Endometrial microvascular endothelial cells (primary cell): Measurements from ENCODE around the gene LGR5. TPM values are rescaled to one million over a fixed set of nuclear protein-coding genes. Genes with fewer than 3 reads are reported as not detected.
"Not testable (repeated sequence)": the region's sequence is repeated elsewhere in the genome, so short reads cannot be mapped to it uniquely, and the experiment has no call there.

Experiments
- in situ Hi-C: cut with HindIII; loops from 2 replicates; pipeline ENCODE4 v1.10.0; 2017; ENCODE audit warnings: low sequenced_read_pairs, low pct_unique_long_range_greater_than_20kb; ENCODE audit errors: inconsistent ontology term
- total RNA-seq: library from RNA; depleted of rRNA; stranded (reverse); fragments of >200 nt; gene quantifications from one replicate; pipeline ENCODE4 v1.2.3, GENCODE V29; 2015; ENCODE audit errors: inconsistent ontology term

LGR5 gene
- total RNA-seq, 1 donor from 2014 or later, result not detected

DNA sequence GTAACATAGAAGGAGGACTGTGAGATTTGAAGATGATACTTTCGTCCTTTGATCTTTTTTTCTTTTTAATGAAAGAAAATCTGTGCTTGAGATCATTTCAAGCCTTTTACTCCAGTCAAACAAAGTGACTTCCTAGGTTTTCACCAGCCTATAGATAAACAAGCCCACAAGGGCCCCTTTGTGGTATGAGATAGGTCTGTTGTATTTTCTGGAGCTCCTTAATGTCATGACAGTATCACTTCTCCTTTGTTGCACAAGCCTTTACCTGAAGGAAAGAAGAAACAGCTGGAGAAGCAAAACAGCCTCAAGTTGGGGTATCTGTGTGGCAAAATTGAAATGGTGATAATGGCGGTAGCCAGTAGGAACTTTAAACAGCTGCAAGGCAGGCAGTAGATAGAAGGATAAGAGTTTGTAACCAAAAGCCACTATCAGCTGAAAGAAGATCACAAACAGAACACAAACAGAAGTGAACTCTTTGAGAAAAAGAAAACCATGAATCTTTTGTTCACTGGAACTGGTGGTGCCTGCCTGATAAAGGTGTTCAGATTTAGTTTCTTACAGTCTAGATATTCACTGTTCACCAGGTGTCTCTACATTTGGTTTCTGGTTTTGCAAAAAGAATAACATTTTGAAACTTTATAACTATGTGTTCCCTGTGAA is 96.8 kb downstream of the LGR5 start:
- in situ Hi-C loops, result no loop called here

DNA sequence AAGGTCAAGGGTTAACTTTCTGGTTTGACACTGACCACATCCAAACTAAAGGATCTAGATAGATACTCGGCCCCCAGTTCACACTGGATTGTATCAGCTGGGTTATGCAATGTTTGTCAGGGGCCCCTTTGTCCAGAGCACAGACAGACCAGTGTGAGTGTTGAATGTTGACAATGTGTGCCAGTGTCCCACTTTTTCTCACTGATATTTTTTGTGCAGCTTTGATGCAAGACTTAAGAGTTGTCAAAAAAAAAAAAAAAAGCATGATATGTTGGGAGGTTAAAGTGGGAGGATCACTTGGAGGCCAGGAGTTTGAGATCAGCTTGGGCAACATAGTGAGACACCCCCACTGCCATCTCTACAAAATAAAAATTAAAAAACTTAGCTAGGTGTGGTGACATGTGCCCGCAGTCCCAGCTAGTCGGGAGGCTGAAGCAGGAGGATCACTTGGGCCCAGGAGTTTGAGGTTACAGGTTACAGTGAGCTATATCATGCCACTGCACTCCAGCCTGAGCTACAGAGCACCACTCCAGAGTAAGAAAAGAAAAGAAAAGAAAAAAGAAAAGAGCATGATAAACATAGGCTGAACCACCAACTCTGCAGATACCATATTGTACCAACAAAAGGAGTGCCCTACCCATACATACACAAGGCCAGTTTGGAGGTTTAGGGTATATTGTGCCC is 97.5 kb downstream of the LGR5 start:
- in situ Hi-C loops, result no loop called here

DNA sequence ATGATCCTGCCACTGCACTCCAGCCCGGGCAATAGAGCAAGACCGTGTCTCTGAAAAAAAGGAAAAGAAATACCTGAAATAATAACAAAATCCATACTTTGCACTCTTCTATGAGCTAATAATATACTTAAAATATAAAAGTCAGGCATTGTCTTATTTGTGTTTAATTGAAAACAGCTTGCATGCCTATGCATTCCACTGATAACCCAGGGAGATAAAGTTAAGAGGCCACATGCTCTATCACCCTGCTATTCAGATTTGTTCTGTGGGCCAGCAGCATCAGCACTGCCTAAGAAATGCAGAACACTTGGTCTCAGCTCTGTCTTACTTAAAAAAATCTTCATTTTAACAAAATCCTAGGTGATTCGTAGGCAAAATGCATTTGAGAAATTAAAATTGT is 99.2 kb downstream of the LGR5 start:
- in situ Hi-C loops, result no loop called here

DNA sequence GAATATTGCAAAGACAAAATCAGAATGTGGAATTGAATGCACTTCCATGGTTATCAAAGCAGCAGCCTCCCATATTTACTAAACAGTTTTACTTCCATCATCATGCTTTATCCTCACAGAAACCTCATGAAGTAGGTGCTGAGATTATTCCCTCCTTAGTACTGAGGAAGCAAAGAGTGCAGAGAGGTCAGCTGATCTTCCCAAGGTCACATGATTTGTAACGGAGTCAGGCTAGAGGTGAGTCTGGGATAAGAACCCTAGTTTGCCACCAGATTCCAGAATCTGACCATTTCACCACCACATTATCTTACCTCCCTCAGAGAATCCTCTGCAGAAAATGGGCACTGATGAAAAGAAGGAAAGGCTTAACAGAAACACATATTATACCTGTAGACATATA is 102.0 kb downstream of the LGR5 start:
- in situ Hi-C loops, result no loop called here

DNA sequence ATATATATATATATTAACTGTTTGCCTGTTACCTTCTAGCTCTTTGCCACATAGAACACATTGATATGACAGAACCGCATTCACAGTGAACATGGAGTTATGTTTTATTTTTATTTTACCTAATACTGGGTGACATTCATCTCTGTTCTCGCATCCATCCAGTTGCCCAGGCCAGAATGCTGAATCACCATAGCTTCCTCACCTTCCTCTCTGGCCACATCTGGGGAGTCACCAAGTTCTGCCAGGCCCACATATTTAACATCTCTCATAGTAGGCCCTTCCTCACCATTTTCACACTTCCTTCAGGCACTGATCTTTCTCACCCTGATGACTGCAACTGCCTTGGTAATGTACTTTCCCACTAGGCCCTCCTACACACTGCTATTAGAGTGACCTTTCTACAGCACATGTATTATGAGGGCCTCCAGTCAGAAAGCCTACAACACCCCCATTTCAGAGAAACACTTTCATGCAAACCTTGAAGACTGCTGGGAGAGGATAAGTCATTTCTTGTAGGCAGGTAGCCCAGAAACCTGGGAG is 106.8 kb downstream of the LGR5 start:
- in situ Hi-C loops, result no loop called here

DNA sequence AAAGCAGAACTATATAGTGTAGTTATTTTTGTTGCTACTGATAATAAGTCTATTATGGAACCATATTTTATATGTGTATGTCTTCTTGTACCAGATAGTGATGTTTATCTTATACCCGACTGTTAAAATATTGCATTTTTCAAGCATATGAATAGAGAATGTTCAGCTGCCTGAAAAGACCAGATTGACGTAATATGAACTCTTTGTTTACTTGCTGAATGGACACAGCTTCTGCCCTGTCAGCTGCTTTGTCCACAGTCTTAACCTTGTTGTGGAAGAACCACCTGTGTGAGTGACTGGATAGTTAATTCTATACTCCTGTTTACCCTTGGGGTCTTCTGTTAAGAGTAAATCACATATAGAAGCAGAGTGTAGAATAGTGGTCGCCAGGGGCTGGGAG is 109.3 kb downstream of the LGR5 start:
- in situ Hi-C loops, result no loop called here

DNA sequence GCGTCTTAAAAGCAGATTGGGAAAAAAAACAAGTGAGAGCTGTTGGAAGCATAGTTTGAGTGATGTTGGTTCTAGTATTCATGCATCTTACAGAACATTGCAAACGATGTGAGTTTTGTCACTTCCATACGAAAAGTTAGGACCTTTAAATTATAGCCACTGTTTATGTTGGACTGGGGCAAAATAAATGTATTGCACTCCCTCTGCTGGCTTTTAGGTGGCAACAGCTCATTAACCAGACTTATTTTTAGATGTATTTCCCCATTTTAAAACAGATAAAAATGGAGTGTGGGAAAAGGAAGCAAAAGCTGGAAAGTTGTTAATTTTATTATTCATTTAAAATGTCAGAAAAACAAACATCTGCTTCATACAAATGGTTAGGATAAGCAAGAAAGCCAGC is 111.9 kb downstream of the LGR5 start:
- in situ Hi-C loops, result no loop called here

DNA sequence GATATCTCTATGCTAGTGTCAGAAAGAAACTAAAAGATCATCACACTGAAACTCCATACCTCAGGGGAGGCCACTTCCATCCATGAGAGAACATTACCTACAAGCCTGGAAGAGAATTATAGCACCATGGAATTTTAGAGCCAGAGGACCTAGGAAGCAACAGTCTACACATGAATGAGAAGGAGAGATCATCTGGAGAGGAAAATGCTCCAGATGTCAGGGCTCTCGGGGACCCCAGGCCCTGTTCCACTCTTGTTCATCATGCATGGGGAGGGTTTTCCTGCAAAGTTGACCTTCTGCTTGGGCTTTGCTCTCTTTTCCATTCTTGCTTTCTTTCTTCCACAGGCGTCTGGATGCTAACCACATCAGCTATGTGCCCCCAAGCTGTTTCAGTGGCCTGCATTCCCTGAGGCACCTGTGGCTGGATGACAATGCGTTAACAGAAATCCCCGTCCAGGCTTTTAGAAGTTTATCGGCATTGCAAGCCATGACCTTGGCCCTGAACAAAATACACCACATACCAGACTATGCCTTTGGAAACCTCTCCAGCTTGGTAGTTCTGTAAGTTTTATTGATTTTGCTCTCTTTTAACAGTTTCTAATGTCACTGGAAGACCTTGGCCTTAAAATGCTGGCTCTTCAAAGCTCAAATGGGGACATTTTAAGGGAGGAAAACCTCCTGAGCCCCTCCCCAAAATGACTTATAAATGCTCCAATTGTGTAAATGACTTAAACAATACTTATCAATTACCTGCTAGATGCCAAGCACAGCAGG is 113.3 kb downstream of the LGR5 start:
- in situ Hi-C loops, result no loop called here

DNA sequence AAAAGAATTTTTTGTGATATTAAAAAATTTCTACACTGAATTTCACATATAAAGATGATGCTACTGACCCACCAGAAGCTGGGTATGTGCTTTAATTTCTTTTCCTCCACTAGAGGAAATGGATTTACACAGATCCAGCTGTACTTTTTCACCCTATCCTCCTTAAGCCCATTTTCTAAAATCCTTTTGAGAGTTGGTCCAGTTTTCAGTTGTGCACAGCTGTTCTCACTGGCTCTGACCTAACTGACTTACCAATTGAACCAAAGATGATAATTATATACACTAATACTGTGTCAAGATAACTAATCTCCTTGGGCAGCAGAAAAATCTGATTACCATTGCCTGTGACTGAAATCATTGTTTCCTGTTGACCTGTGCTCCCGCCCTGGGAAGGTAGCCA is 115.6 kb downstream of the LGR5 start:
- in situ Hi-C loops, result no loop called here

DNA sequence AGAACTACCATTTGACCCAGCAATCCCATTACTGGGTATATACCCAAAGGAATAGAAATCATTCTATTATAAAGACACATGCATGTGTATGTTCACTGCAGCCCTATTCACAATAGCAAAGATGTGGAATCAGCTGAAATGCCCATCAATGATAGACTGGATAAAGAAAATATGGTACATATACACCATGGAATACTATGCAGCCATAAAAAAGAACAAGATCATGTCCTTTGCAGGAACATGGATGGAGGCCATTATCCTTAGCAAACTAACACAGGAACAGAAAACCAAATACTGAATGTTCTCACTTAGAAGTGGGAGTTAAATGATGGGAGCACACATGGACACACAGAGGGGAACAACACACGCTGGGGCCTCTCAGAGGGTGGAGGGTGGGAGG is 116.2 kb downstream of the LGR5 start:
- in situ Hi-C loops, result not testable (repeated sequence)

DNA sequence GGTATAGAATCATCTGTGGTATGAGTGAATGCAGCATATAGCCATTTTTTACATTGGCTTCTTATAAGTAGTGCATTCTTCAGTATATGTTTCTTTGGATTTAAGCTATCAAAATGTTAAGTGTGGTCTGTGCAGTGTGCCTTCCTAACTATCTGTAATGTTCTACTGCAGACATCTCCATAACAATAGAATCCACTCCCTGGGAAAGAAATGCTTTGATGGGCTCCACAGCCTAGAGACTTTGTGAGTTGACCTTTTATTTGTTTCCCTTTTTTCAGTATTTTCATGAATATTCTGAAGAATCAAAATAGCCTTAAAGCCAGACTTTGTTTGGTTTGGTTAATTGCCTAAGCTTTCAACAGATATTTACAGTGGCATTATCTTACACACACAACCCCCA is 116.8 kb downstream of the LGR5 start:
- in situ Hi-C loops, result no loop called here

DNA sequence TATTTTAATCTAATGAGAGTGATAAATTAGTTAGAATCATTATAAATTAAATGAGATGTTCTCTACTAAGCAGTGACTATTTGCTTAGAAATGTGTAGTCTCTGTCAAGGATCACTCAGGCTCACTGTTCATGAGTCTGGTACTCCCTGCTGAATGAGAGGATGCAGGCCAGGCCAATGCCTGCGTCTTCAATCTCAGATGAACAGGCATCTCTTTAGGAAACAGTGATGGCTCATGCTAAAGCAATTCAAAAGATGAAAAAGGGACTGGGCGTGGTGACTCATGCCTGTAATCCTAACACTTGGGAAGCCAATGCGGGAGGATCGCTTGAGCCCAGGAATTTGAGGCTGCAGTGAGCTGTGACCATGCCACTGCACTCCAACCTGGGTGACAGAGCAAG is 117.3 kb downstream of the LGR5 start:
- in situ Hi-C loops, result no loop called here

DNA sequence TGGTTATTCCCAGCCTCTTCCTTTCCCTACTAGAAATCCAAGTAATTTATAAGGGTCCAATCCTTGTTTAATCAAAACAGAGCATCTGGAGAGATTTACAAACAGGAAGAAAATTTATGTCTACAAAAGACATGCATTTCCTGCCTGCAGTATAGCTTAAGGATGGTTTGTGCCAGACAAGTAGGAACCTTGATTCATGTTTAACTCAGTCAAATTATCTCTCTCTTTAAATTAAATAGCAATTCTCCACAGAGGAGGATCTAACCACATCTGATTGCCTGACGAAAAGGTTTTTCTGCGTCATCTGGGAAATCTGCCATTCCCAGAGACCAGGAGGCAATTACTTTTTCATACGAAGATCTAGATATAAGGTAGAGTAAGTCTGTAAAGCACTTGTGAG is 118.8 kb downstream of the LGR5 start:
- in situ Hi-C loops, result no loop called here

DNA sequence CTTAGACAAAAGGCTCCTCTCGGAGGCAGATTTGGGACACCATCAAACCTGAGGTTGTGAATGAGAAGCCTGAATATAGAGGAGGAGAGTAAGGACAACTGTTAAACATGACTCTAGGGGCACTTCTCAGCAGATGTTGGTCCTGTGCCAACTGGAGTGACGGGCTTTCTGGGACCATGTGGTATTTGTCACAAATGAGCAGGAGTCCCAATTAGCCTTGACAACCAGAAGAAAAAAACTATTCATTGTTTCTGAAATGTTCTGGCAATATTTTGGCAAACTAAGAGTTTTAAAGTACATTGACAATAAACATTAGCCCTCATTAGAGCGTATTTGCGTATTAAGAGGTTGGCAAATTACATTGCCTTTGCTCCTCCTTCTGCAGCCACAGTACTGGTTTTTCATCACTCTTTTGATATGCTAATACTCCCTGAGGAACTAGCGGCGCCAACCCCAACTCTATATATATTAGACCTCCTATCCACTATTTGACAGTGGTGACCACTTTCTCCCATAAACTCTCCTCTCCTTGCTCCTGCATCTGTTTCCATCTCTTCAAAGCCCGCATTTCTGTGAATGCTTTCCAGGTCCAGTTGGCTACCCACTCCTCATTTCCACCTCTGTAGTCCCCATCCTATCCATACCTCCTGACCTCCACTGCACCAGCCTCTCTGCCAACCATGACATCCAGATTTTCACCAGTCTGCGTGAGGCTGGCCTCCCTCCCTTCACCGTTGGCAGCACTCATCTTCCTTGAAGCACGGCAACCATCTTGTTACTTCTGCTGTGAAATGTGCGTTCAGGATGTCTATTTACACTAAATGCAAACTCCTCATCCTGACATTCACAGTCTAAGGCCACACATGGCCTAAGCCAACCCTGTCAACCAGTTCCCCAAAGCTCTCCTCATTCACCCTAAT is 123.3 kb downstream of the LGR5 start:
- in situ Hi-C loops, result no loop called here

DNA sequence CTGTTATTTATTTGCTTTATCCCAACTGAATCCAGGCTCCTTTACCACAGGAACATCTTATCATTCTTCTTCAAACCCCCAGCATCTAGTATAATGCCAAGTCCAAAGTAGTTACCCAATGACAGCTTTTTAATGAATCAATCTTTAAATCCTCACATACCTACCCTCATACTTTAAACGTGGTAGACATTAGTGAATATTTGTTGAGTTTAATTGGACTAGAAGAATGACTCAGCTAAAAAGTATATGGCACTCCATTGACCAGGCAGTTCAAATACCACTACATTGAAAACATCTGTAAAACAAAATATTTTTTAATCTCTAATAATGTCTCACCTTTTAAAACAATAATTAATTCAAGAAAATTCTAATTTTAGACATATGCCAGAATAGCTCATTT is 125.9 kb downstream of the LGR5 start:
- in situ Hi-C loops, result no loop called here

DNA sequence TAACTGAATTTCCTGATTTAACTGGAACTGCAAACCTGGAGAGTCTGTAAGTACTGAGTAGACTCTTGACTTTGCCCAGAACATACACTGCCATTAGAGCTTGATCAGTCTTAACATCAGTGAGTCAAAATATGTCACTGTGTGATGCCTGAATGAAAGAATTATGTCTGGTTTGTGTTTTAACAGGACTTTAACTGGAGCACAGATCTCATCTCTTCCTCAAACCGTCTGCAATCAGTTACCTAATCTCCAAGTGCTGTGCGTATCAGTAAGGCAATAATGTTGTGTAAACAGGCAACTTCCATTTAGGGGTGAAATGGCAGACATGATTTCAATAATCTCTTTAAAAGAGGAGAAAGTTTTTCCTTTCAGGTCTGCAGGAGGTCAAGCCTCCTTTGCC is 127.1 kb downstream of the LGR5 start:
- in situ Hi-C loops, result no loop called here

DNA sequence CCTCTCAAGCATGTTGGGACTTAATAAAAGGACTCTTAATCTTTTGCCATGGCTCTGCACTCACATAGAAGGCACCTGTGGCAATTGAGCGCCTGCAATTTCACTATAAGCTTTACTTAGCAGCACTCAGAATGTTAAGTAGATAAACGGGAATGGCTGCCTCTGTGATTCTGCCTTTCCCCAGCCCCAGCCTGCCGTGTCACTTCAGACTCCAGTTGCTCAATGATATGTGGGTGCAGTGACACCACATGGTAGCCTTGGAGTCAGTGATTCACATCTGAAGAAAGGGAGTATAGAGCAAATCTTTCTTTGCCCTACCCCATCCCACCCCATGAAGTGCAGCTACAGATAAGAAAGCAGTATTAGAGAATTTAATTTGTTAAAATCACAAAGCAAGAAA is 127.9 kb downstream of the LGR5 start:
- in situ Hi-C loops, result no loop called here

DNA sequence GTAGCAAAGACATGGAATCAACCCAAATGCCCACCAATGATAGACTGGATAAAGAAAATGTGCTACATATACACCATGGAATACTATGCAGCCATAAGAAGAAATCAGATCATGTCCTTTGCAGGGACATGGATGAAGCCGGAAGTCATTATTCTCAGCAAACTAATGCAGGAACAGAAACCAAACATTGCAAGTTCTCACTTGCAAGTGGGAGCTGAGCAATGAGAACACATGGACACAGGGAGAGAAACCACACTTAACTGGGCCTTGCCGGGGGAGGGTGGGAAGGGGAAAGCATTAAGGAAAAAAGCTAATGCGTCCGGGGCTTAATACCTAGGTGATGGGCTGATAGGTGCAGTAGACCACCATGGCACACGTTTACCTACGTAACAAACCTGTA is 130.3 kb downstream of the LGR5 start:
- in situ Hi-C loops, result not testable (repeated sequence)

DNA sequence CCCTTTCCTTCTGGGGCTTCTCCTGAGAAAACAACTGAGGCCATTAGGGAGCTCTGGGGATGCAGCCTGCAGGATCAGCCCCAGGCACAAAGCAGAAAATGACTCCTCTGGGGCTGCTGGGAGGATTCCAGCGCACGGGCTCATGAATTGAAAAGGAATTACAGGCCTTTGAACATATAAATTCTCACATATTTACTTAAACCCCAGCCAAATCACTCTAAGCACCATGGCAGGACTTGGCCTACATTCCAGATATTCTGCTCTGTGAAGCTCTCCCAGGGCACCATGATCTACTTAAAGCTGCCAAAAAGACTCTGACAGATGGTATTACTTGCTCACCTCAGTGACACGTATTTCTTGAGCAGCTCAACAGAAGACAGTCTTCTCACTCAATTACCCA is 136.9 kb downstream of the LGR5 start:
- in situ Hi-C loops, result no loop called here
